ENCODE results near the gene TLCD4.

The TLCD4 gene

GRCh38 chr1:95118067-95118499 lies 928 bp downstream of the TLCD4 start:
- H3K9me3 ChIP-seq (replicated peaks; ENCODE audit: insufficient read depth, low read length) = no peaks in the 10 kb centered on the region
- no peak overlapping the region for H3K27ac ChIP-seq (ENCODE audit: low read length)
- H3K36me3 ChIP-seq (replicated peaks; ENCODE audit: insufficient read depth, low read length) = no peaks in the 10 kb centered on the region
- H3K9ac ChIP-seq (ENCODE audit: low read length) = peak overlapping the region; percentile 42; the same call in 1 of the 2 replicates
- peak overlapping the region; percentile 58 for H3K4me3 ChIP-seq (ENCODE audit: low read length)
- H3K4me1 ChIP-seq (ENCODE audit: low read length) = no peaks in the 10 kb centered on the region
- H3F3A ChIP-seq (ENCODE audit: insufficient read depth, low read length) = no peaks in the 10 kb centered on the region
- H2AFZ ChIP-seq (ENCODE audit: low read length) = peak overlapping the region; percentile 53
- TF ChIP-seq CTCF (IDR thresholded peaks at IDR 0.05; ENCODE audit: low read length) (no peak), EZH2 (optimal IDR thresholded peaks at IDR 0.05; ENCODE audit: low read depth, low read length) (no peak), EZH2phosphoT487 (IDR thresholded peaks at IDR 0.05; ENCODE audit: low read length) (no peak)
- H3K27me3 ChIP-seq (replicated peaks; ENCODE audit: insufficient read depth, low read length) = no peaks in the 10 kb centered on the region
- no peaks in the 10 kb centered on the region for H4K20me1 ChIP-seq (ENCODE audit: insufficient read depth, low read length)
- no peaks in the 10 kb centered on the region for H3K9me2 ChIP-seq (replicated peaks; ENCODE audit: insufficient read depth, low read length)
- DNase-seq = peak; percentile 9
- H3K79me2 ChIP-seq (ENCODE audit: low read length) = no peaks in the 10 kb centered on the region
- H3K4me2 ChIP-seq (ENCODE audit: low read depth, low read length) = peak overlapping the region; percentile 65

GRCh38 chr1:95118710-95119109 lies 1.6 kb downstream of the TLCD4 start:
- Histone ChIP-seq H3K36me3 (replicated peaks; ENCODE audit: insufficient read depth, low read length) (no peaks in the 10 kb centered on the region), H3K4me1 (ENCODE audit: low read length) (no peaks in the 10 kb centered on the region), H2AFZ (ENCODE audit: low read length) (no peak overlapping the region), H3K9ac (ENCODE audit: low read length) (no peak overlapping the region), H3K9me3 (replicated peaks; ENCODE audit: insufficient read depth, low read length) (no peaks in the 10 kb centered on the region), H3K27me3 (replicated peaks; ENCODE audit: insufficient read depth, low read length) (no peaks in the 10 kb centered on the region), H3F3A (ENCODE audit: insufficient read depth, low read length) (no peaks in the 10 kb centered on the region), H4K20me1 (ENCODE audit: insufficient read depth, low read length) (no peaks in the 10 kb centered on the region), H3K79me2 (ENCODE audit: low read length) (no peaks in the 10 kb centered on the region), H3K4me2 (ENCODE audit: low read depth, low read length) (no peak overlapping the region), H3K9me2 (replicated peaks; ENCODE audit: insufficient read depth, low read length) (no peaks in the 10 kb centered on the region), H3K27ac (ENCODE audit: low read length) (no peak overlapping the region), H3K4me3 (ENCODE audit: low read length) (no peak overlapping the region)
- TF ChIP-seq CTCF (IDR thresholded peaks at IDR 0.05; ENCODE audit: low read length) (no peak), EZH2phosphoT487 (IDR thresholded peaks at IDR 0.05; ENCODE audit: low read length) (no peak), EZH2 (optimal IDR thresholded peaks at IDR 0.05; ENCODE audit: low read depth, low read length) (no peak)
- DNase-seq = no peak

- H4K20me1 ChIP-seq (ENCODE audit: insufficient read depth, low read length) = no peaks in the 10 kb centered on the region
- H3K9me3 ChIP-seq (replicated peaks; ENCODE audit: insufficient read depth, low read length) = no peaks in the 10 kb centered on the region
- no peaks in the 10 kb centered on the region for H3F3A ChIP-seq (ENCODE audit: insufficient read depth, low read length)
- no peaks in the 10 kb centered on the region for H3K36me3 ChIP-seq (replicated peaks; ENCODE audit: insufficient read depth, low read length)
- no peaks in the 10 kb centered on the region for H3K27me3 ChIP-seq (replicated peaks; ENCODE audit: insufficient read depth, low read length)
- no peak overlapping the region for H3K9ac ChIP-seq (ENCODE audit: low read length)
- H2AFZ ChIP-seq (ENCODE audit: low read length) = no peak overlapping the region
- H3K4me2 ChIP-seq (ENCODE audit: low read depth, low read length) = no peak overlapping the region
- TF ChIP-seq EZH2 (optimal IDR thresholded peaks at IDR 0.05; ENCODE audit: low read depth, low read length) (no peak), EZH2phosphoT487 (IDR thresholded peaks at IDR 0.05; ENCODE audit: low read length) (no peak), CTCF (IDR thresholded peaks at IDR 0.05; ENCODE audit: low read length) (no peak)
- no peaks in the 10 kb centered on the region for H3K79me2 ChIP-seq (ENCODE audit: low read length)
- no peak for DNase-seq
- no peaks in the 10 kb centered on the region for H3K4me1 ChIP-seq (ENCODE audit: low read length)
- H3K4me3 ChIP-seq (ENCODE audit: low read length) = no peak overlapping the region
- no peaks in the 10 kb centered on the region for H3K9me2 ChIP-seq (replicated peaks; ENCODE audit: insufficient read depth, low read length)
- H3K27ac ChIP-seq (ENCODE audit: low read length) = no peak overlapping the region
These were observed 2.1 kb downstream of the TLCD4 start for GRCh38 chr1:95119273-95119672.
